ENCODE measurements around the gene ULK3. TPM values are rescaled to one million over a fixed set of nuclear protein-coding genes. Genes with fewer than 3 reads are reported as not detected.

ULK3 gene
- total and polyA plus RNA-seq, 2 donors (not counting 1 experiment from before 2014, with no cell fraction given) = 51.1 to 108 TPM

GRCh38 chr15:74815961-74816360, 27.0 kb downstream of the ULK3 start:
- TF ChIP-seq EZH2 (IDR thresholded peaks at IDR 0.05; ENCODE audit: borderline replicate concordance, insufficient read depth, low read depth, low read length, poor library complexity, severe bottlenecking) = no peak
- no peak for TF ChIP-seq CTCF (IDR thresholded peaks at IDR 0.05)

GRCh38 chr15:74815121-74815934, 27.6 kb downstream of the ULK3 start:
- Histone ChIP-seq H3K9ac (ENCODE audit: low read length) (no peak overlapping the region), H3K27me3 (replicated peaks in 1 of 4; ENCODE audit: control extremely low read depth in 1 of 4, control insufficient read depth in 3 of 4, insufficient read depth in 4 of 4, low read length in 3 of 4) (peaks cover 0 to 11% (median 2%) of the 10 kb centered on the region in 4 experiments), H3K27ac (ENCODE audit: low read length in 2 of 2) (no peak overlapping the region), H3K79me2 (ENCODE audit: control insufficient read depth, insufficient read depth, low read length) (peaks cover 11% of the 10 kb centered on the region), H4K20me1 (ENCODE audit: control insufficient read depth, insufficient read depth, low read length, poor library complexity, severe bottlenecking) (no peaks in the 10 kb centered on the region), H2AFZ (ENCODE audit: insufficient read depth, low read depth, low read length, poor library complexity, severe bottlenecking) (no peak overlapping the region), H3K36me3 (replicated peaks in 1 of 2; ENCODE audit: control extremely low read depth in 1 of 2, control insufficient read depth in 1 of 2, extremely low read depth in 1 of 2, insufficient read depth in 2 of 2, low read length in 1 of 2) (no peaks in the 10 kb centered on the region), H3K4me3 (ENCODE audit: control extremely low read depth in 1 of 5, extremely low read depth in 1 of 5, insufficient read depth in 1 of 5, low read depth in 2 of 5, low read length in 4 of 5) (no peak overlapping the region), H3K4me1 (ENCODE audit: control insufficient read depth in 2 of 2, insufficient read depth in 2 of 2, low read length in 2 of 2) (peaks cover 18 to 35% of the 10 kb centered on the region in 2 donors), H3K4me2 (replicated peaks; ENCODE audit: low read depth, low read length, poor library complexity, severe bottlenecking) (no peak overlapping the region), H3K9me3 (ENCODE audit: control extremely low read depth in 1 of 3, control insufficient read depth in 2 of 3, insufficient read depth in 1 of 3, low read length in 2 of 3) (no peaks in the 10 kb centered on the region)
- CTCF ChIA-PET = interaction anchor here (0.6 to 1.8 kb wide), 6 partner anchors 15 to 135 kb away, joined by 4 to 8 read pairs (median 5); no protein-coding TSS in a partner anchor
- intact Hi-C loops (cut with micrococcal nuclease) = no loop called here
- no peaks in the 10 kb centered on the region for H3K9me3 Mint-ChIP-seq (ENCODE audit: insufficient read depth)
- H3K4me3 Mint-ChIP-seq = no peak overlapping the region
- TF ChIP-seq EZH2 (IDR thresholded peaks at IDR 0.05; ENCODE audit: borderline replicate concordance, insufficient read depth, low read depth, low read length, poor library complexity, severe bottlenecking) (no peak), CTCF (IDR thresholded peaks at IDR 0.05) (no peak)
- no peak overlapping the region for H3K27ac Mint-ChIP-seq
- no peak for DNase-seq
- ATAC-seq (ENCODE audit: low read depth) = no peak
- 93% methylated on average over 8 of the region's 10 CpGs for WGBS (ENCODE audit: insufficient coverage)
- POLR2A ChIA-PET = no interaction called here
- H3K27me3 Mint-ChIP-seq = no peaks in the 10 kb centered on the region
- H3K4me1 Mint-ChIP-seq = peaks cover 25% of the 10 kb centered on the region

More at GRCh38 chr15:74815961-74816360, 27.0 kb downstream of the ULK3 start:
- H3K27ac ChIP-seq (ENCODE audit: low read length in 2 of 2) = no peak overlapping the region
- H3K4me2 ChIP-seq (replicated peaks; ENCODE audit: low read depth, low read length, poor library complexity, severe bottlenecking) = no peak overlapping the region
- peaks cover 25 to 41% of the 10 kb centered on the region in 2 donors for H3K4me1 ChIP-seq (ENCODE audit: control insufficient read depth in 2 of 2, insufficient read depth in 2 of 2, low read length in 2 of 2)
- H3K27ac Mint-ChIP-seq = no peak overlapping the region
- H2AFZ ChIP-seq (ENCODE audit: insufficient read depth, low read depth, low read length, poor library complexity, severe bottlenecking) = no peak overlapping the region
- H3K27me3 ChIP-seq (replicated peaks in 1 of 4; ENCODE audit: control extremely low read depth in 1 of 4, control insufficient read depth in 3 of 4, insufficient read depth in 4 of 4, low read length in 3 of 4) = peaks cover 0 to 11% (median 2%) of the 10 kb centered on the region in 4 experiments
- H3K4me3 Mint-ChIP-seq = no peak overlapping the region
- H3K9ac ChIP-seq (ENCODE audit: low read length) = no peak overlapping the region
- intact Hi-C loops (cut with micrococcal nuclease) = no loop called here
- H3K9me3 Mint-ChIP-seq (ENCODE audit: insufficient read depth) = no peaks in the 10 kb centered on the region
- no peaks in the 10 kb centered on the region for H3K27me3 Mint-ChIP-seq
- H3K4me1 Mint-ChIP-seq = peaks cover 32% of the 10 kb centered on the region
- no peaks in the 10 kb centered on the region for H3K36me3 ChIP-seq (replicated peaks in 1 of 2; ENCODE audit: control extremely low read depth in 1 of 2, control insufficient read depth in 1 of 2, extremely low read depth in 1 of 2, insufficient read depth in 2 of 2, low read length in 1 of 2)
- ChIA-PET POLR2A (no interaction called here), CTCF (interaction anchor here (0.6 to 1.6 kb wide), 5 partner anchors 15 to 134 kb away, joined by 4 to 5 read pairs (median 5); no protein-coding TSS in a partner anchor)
- no peaks in the 10 kb centered on the region for H4K20me1 ChIP-seq (ENCODE audit: control insufficient read depth, insufficient read depth, low read length, poor library complexity, severe bottlenecking)
- H3K9me3 ChIP-seq (ENCODE audit: control extremely low read depth in 1 of 3, control insufficient read depth in 2 of 3, insufficient read depth in 1 of 3, low read length in 2 of 3) = no peaks in the 10 kb centered on the region
- H3K79me2 ChIP-seq (ENCODE audit: control insufficient read depth, insufficient read depth, low read length) = peaks cover 17% of the 10 kb centered on the region
- 94% methylated on average over 14 of the region's 15 CpGs for WGBS (ENCODE audit: insufficient coverage)
- H3K4me3 ChIP-seq (ENCODE audit: control extremely low read depth in 1 of 5, extremely low read depth in 1 of 5, insufficient read depth in 1 of 5, low read depth in 2 of 5, low read length in 4 of 5) = no peak overlapping the region
- no peak for ATAC-seq (ENCODE audit: low read depth)
- DNase-seq = no peak
